Natural killer cell (primary cell): ENCODE data around the gene SPTB. TPM values are rescaled to one million over a fixed set of nuclear protein-coding genes. Genes with fewer than 3 reads are reported as not detected.
A peak's percentile ranks its signal among the peaks of the same experiment; 100 is the strongest.

Experiments
- ATAC-seq, 3 donors: fragments of 150-1000 bp in 2 of 3; fragments of 200-7000 bp in 1 of 3; cut with Tn5 transposase; 1 replicate in 1 of 3; 2 replicates in 2 of 3; pipeline ENCODE4 v1.10.0; 2021; ENCODE audit warnings: mild to moderate bottlenecking in 2 of 3, moderate library complexity in 2 of 3
- DNase-seq, 2 donors: peaks; one replicate each; pipeline versions ENCODE4 v3.0.0 to v3.0.0-alpha.2; 2013 to 2021; ENCODE audit warnings: mixed read lengths in 1 of 2
- H3K27ac ChIP-seq: one replicate; pipeline ENCODE4 v1.5.1; 2013; ENCODE audit warnings: mild to moderate bottlenecking, low read length
- H3K27me3 ChIP-seq: one replicate; pipeline ENCODE4 v1.6.1; 2013; ENCODE audit warnings: low read length; ENCODE audit not compliant: control insufficient read depth, insufficient read depth
- H3K36me3 ChIP-seq: one replicate; pipeline ENCODE4 v1.6.1; 2013; ENCODE audit warnings: low read length; ENCODE audit not compliant: control insufficient read depth, insufficient read depth
- H3K4me1 ChIP-seq: one replicate; pipeline ENCODE4 v1.6.1; 2013; ENCODE audit warnings: low read length; ENCODE audit not compliant: control insufficient read depth, insufficient read depth
- H3K4me3 ChIP-seq: one replicate; pipeline ENCODE4 v1.5.1; 2013; ENCODE audit warnings: low read length
- H3K9me3 ChIP-seq: one replicate; pipeline ENCODE4 v1.6.1; 2013; ENCODE audit warnings: low read length; ENCODE audit not compliant: control insufficient read depth, insufficient read depth
- H3K27ac Mint-ChIP-seq, 2 donors: one replicate each; pipeline ENCODE4 v1.8.0; 2022; ENCODE audit warnings: mild to moderate bottlenecking in 2 of 2, mixed read lengths in 2 of 2, moderate library complexity in 1 of 2
- H3K27me3 Mint-ChIP-seq, 2 donors: one replicate each; pipeline ENCODE4 v1.8.0; 2022; ENCODE audit warnings: low read depth in 2 of 2, mixed read lengths in 2 of 2
- H3K36me3 Mint-ChIP-seq: one replicate; pipeline ENCODE4 v1.8.0; 2022; ENCODE audit warnings: mixed read lengths
- H3K4me1 Mint-ChIP-seq, 2 donors: one replicate each; pipeline ENCODE4 v1.8.0; 2022; ENCODE audit warnings: mixed read lengths in 2 of 2
- H3K4me3 Mint-ChIP-seq: one replicate; pipeline ENCODE4 v1.8.0; 2022; ENCODE audit warnings: mild to moderate bottlenecking, moderate library complexity, mixed read lengths
- H3K9me3 Mint-ChIP-seq, 2 donors: one replicate each; pipeline ENCODE4 v1.8.0; 2022; ENCODE audit warnings: mixed read lengths in 2 of 2
- WGBS: methylation state at CpG from one replicate; pipeline ENCODE4 v1.1.7; 2013; ENCODE audit warnings: missing lambda C conversion rate; ENCODE audit not compliant: insufficient coverage; 5-methylcytosine and 5-hydroxymethylcytosine counted together
- intact Hi-C: fragments of 100-400 bp; cut with micrococcal nuclease; formaldehyde crosslinking; loops from one replicate; pipeline ENCODE4 v1.14.2; 2022
- total RNA-seq, 4 donors: library from RNA; stranded (reverse); fragments of 120-200 nt in 1 of 4; gene quantifications; one replicate each; pipeline versions ENCODE4 v1.2.3 to v1.2.4, GENCODE V29; 2013 to 2022
- TF ChIP-seq, protein P1 (sequence below): fragments of 200-600 bp; IDR thresholded peaks from one replicate; pipeline ENCODE4 v1.8.0; 2022; ENCODE audit warnings: antibody characterized with exemption

SPTB gene
- total RNA-seq, 3 donors from 2014 or later (not counting 1 experiment from before 2014, with no cell fraction given), result 0.07 to 0.59 (median 0.13) TPM

DNA sequence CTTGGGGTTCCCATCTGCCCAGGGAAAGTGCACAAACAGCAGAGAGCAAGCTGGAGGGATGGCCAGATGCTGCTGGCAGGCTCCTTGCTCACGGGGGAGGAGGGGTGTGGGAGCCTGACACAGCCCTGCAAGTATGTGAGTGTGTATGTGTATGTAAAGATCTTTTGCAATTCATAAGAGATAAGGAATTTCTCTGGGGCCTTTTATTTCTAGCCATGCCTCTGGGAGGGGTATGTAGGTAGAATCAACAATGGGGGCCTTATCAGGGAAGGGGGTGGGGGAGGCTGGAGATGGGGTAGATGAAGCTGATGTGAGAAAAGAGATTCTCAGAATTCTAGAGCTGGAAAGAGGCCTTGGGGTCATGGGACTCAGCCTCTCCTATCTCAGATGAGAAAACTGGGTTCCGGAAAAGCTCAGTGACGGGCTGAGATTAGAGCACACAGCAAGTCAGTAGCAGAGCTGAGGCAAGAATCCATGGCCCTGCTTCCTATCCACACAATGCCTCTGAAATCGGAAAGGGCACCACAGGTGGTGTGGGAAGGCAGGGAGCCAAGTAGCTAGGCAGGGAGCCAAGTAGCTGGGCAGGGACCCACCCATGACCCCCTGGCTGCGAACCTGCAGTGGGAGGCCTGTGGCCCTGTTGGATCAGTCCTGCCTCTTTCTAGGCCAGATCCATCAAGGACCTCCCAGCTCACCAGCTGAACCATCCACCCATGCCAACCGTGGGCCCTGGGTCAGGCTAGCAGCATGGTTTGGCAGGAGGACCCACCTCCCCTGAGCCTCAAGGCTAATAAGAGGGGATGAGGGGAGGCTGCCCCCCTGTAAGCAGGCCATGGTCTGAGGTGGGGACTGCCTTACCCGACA is 120.8 kb downstream of the SPTB start:
- WGBS, result 87% methylated on average over 7 of the region's 7 CpGs

DNA sequence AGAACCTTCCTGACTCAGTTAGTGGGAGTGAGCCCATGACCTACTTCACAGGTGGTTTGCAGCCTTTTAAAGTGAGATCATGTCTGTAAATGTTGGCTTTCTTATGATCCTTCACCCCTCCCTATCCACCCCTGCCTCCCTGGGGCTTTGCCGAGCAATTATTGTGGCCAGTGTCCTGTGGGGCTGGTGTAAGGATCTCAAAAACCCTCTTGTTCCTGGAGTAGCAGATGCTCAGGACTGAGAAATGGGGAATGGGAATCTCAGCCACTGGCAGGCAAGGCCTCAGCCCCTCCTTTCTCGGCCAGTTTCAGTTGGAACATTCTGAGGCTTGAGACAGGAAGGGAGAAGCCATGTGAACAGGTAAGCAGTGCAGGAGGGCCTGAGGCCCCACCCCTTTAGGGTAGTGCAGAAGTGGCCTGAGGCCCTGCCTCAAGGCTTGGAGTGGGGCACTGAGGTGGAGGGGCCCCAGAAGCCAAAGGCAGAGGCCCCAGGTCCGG is 121.6 kb downstream of the SPTB start:
- no peaks in the 10 kb centered on the region for H3K36me3 Mint-ChIP-seq
- intact Hi-C loops, result loop anchor here (5.0 kb wide), 1 partner anchor 36 kb away; no protein-coding TSS in a partner anchor
- ATAC-seq (no peak), DNase-seq (peak in 1 of 2 donors; percentile 60)
- 59% methylated on average over 3 of the region's 3 CpGs for whole genome bisulfite sequencing
- peak overlapping the region; percentile 62 for H3K4me3 Mint-ChIP-seq
- Histone ChIP-seq H3K27me3 (peaks cover 6% of the 10 kb centered on the region), H3K4me3 (no peak overlapping the region), H3K27ac (peak overlapping the region; percentile 73), H3K4me1 (peaks cover 94% of the 10 kb centered on the region), H3K36me3 (no peaks in the 10 kb centered on the region), H3K9me3 (no peaks in the 10 kb centered on the region)
- H3K27ac Mint-ChIP-seq, result peak overlapping the region; percentile 70 to 85
- H3K4me1 Mint-ChIP-seq, result peaks cover 76 to 93% of the 10 kb centered on the region in 2 donors
- H3K27me3 Mint-ChIP-seq, result peaks cover 0 to 12% of the 10 kb centered on the region in 2 donors
- TF ChIP-seq, protein P1, sequence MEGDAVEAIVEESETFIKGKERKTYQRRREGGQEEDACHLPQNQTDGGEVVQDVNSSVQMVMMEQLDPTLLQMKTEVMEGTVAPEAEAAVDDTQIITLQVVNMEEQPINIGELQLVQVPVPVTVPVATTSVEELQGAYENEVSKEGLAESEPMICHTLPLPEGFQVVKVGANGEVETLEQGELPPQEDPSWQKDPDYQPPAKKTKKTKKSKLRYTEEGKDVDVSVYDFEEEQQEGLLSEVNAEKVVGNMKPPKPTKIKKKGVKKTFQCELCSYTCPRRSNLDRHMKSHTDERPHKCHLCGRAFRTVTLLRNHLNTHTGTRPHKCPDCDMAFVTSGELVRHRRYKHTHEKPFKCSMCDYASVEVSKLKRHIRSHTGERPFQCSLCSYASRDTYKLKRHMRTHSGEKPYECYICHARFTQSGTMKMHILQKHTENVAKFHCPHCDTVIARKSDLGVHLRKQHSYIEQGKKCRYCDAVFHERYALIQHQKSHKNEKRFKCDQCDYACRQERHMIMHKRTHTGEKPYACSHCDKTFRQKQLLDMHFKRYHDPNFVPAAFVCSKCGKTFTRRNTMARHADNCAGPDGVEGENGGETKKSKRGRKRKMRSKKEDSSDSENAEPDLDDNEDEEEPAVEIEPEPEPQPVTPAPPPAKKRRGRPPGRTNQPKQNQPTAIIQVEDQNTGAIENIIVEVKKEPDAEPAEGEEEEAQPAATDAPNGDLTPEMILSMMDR, result no peak
- H3K9me3 Mint-ChIP-seq, result no peaks in the 10 kb centered on the region

More for the DNA sequence above, 120.8 kb downstream of the SPTB start:
- Mint-ChIP-seq H3K27me3 (peaks cover 0 to 12% of the 10 kb centered on the region in 2 donors), H3K27ac (peak overlapping the region; percentile 70 to 85), H3K36me3 (no peaks in the 10 kb centered on the region), H3K4me3 (peak overlapping the region; percentile 62), H3K4me1 (peaks cover 76 to 98% of the 10 kb centered on the region in 2 donors), H3K9me3 (no peaks in the 10 kb centered on the region)
- no peak for DNase-seq
- no peak for ATAC-seq
- Histone ChIP-seq H3K27ac (peak overlapping the region; percentile 73), H3K9me3 (no peaks in the 10 kb centered on the region), H3K36me3 (no peaks in the 10 kb centered on the region), H3K27me3 (peaks cover 6% of the 10 kb centered on the region), H3K4me3 (no peak overlapping the region), H3K4me1 (peaks cover 100% of the 10 kb centered on the region)
- intact Hi-C loops, result loop anchor here (5.0 kb wide), 1 partner anchor 37 kb away; no protein-coding TSS in a partner anchor
- TF ChIP-seq, protein P1, result no peak

DNA sequence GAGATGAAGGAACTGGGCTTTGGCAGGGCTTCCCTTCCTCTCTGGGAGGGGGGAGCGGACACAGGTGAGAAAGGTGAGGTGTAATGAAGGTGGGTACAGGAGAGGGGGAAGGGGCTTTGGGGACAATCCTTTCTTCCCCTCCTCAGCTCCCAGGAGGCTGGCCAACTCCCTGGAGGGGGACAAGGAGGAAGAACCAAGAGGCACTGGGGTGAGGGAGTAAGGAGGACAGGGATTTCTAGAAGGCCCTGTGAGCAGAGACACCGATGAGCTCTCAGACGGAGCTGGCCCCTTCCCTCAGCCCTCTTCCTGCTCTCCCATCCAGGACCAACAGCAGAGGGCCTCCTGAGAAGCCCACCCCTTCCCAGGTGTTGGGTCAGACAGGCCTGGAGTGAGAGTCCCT is 122.1 kb downstream of the SPTB start:
- Mint-ChIP-seq H3K4me3 (peak overlapping the region; percentile 26), H3K27ac (peak overlapping the region; percentile 70 to 85), H3K9me3 (no peaks in the 10 kb centered on the region), H3K27me3 (peaks cover 0 to 12% of the 10 kb centered on the region in 2 donors), H3K4me1 (peaks cover 76 to 89% of the 10 kb centered on the region in 2 donors), H3K36me3 (no peaks in the 10 kb centered on the region)
- H3K9me3 ChIP-seq, result no peaks in the 10 kb centered on the region
- intact Hi-C loops, result loop anchor here (2.0 to 5.0 kb wide), 2 partner anchors 35 to 53 kb away; partner anchors contain the start of gene PLEKHG3
- TF ChIP-seq, protein P1, result no peak
- no peak overlapping the region for H3K4me3 ChIP-seq
- WGBS, result 83% methylated on average over 2 of the region's 3 CpGs
- H3K36me3 ChIP-seq, result no peaks in the 10 kb centered on the region
- H3K4me1 ChIP-seq, result peaks cover 89% of the 10 kb centered on the region
- no peak for DNase-seq
- H3K27me3 ChIP-seq, result peaks cover 6% of the 10 kb centered on the region
- H3K27ac ChIP-seq, result peak overlapping the region; percentile 73
- ATAC-seq, result no peak
